MCF 10A (cell line): ENCODE measurements around the gene LRRC30. TPM values are rescaled to one million over a fixed set of nuclear protein-coding genes. Genes with fewer than 3 reads are reported as not detected.

ENCODE experiments used
- BruUV-seq: library from RNA; stranded (reverse); fragments of 400-500 nt; replicated peaks from 2 replicates; lab custom pipeline; 2021; lab: Mats Ljungman, UMichigan
- CTCF ChIA-PET: fragments of 300-600 bp; sonication (Branson Sonifier 250); formaldehyde crosslinking; extraction: SDS; loops from one replicate; lab custom pipeline; 2021; ENCODE audit warnings: antibody characterized with exemption, inconsistent platforms; lab: Yijun Ruan, JAX
- POLR2A ChIA-PET: fragments of 300-600, 350-650 bp; sonication (Branson Sonifier 250); formaldehyde crosslinking; extraction: SDS; loops from one replicate; lab custom pipeline; 2020; ENCODE audit warnings: antibody characterized with exemption, inconsistent platforms; lab: Yijun Ruan, JAX
- DNase-seq: peaks from one replicate; pipeline ENCODE4 v3.0.0-alpha.2; 2018; ENCODE audit not compliant: unreplicated experiment
- H3K27ac Mint-ChIP-seq: one replicate; pipeline ENCODE4 v1.8.0; 2022; ENCODE audit warnings: mild to moderate bottlenecking, low read depth, mixed read lengths; ENCODE audit not compliant: unreplicated experiment
- H3K27me3 Mint-ChIP-seq: one replicate; pipeline ENCODE4 v1.8.0; 2022; ENCODE audit warnings: mixed read lengths; ENCODE audit not compliant: insufficient read depth, unreplicated experiment
- H3K36me3 Mint-ChIP-seq: one replicate; pipeline ENCODE4 v1.8.0; 2022; ENCODE audit warnings: mild to moderate bottlenecking, moderate library complexity, mixed read lengths; ENCODE audit not compliant: insufficient read depth, unreplicated experiment
- H3K4me1 Mint-ChIP-seq: one replicate; pipeline ENCODE4 v1.8.0; 2022; ENCODE audit warnings: mixed read lengths; ENCODE audit not compliant: insufficient read depth, unreplicated experiment
- H3K4me3 Mint-ChIP-seq: one replicate; pipeline ENCODE4 v1.8.0; 2022; ENCODE audit warnings: mild to moderate bottlenecking, moderate library complexity, mixed read lengths; ENCODE audit not compliant: unreplicated experiment
- H3K9me3 Mint-ChIP-seq: one replicate; pipeline ENCODE4 v1.8.0; 2022; ENCODE audit warnings: mixed read lengths; ENCODE audit not compliant: unreplicated experiment
- CTCF ChIP-seq: fragments of 200-600 bp; IDR thresholded peaks from one replicate; pipeline ENCODE4 v1.8.0; 2022; ENCODE audit warnings: antibody characterized with exemption, mild to moderate bottlenecking; ENCODE audit not compliant: unreplicated experiment
- intact Hi-C: fragments of 100-400 bp; cut with micrococcal nuclease; formaldehyde crosslinking; loops from 2 replicates; pipeline ENCODE4 v1.14.1; 2022
- total RNA-seq: library from RNA; stranded (reverse); gene quantifications from 2 replicates; pipeline ENCODE4 v1.2.3, GENCODE V29; 2022

Gene LRRC30
- total RNA-seq, 1 experiment from 2014 or later: not detected

- Mint-ChIP-seq H3K36me3 (no peaks in the 10 kb centered on the region), H3K27ac (no peak overlapping the region), H3K4me1 (no peaks in the 10 kb centered on the region), H3K4me3 (no peak overlapping the region), H3K9me3 (no peaks in the 10 kb centered on the region), H3K27me3 (no peaks in the 10 kb centered on the region)
- no peak for DNase-seq
- no peak for TF ChIP-seq CTCF
- intact Hi-C loops: no loop called here
- ChIA-PET POLR2A (no interaction called here), CTCF (interaction anchor here (0.7 to 1.9 kb wide), 5 partner anchors 9 to 1199 kb away, joined by 3 to 9 read pairs (median 3); partner anchors contain the start of gene PTPRM)
- BruUV-seq: no TSS peak
These were observed 50.7 kb downstream of the LRRC30 start for GRCh38 chr18:7281579-7281978.

Other genes with a start within 250 kb of the LRRC30 start
- 9.6 and 11.3 TPM in 2 replicates for gene LAMA1, start 113.3 kb upstream of the LRRC30 start, total RNA-seq